Dendritic cell treated with granulocyte-macrophage colony-stimulating factor and Interleukin-4, amounts not matched to agents 40 ng/mL and 50 ng/mL, for 4 days (primary cell): Measurements from ENCODE around the gene CNTNAP2.

Experiments used
- H3K27ac Mint-ChIP-seq: one replicate; pipeline ENCODE4 v1.8.0; 2022; ENCODE audit warnings: mild to moderate bottlenecking, mixed read lengths
- H3K27me3 Mint-ChIP-seq: one replicate; pipeline ENCODE4 v1.8.0; 2022; ENCODE audit warnings: mild to moderate bottlenecking, mixed read lengths
- H3K36me3 Mint-ChIP-seq: one replicate; pipeline ENCODE4 v1.8.0; 2022; ENCODE audit warnings: low read depth, mixed read lengths
- H3K4me1 Mint-ChIP-seq: one replicate; pipeline ENCODE4 v1.8.0; 2022; ENCODE audit warnings: low read depth, mixed read lengths
- H3K4me3 Mint-ChIP-seq: one replicate; pipeline ENCODE4 v1.8.0; 2022; ENCODE audit warnings: mild to moderate bottlenecking, moderate library complexity, mixed read lengths
- H3K9me3 Mint-ChIP-seq: one replicate; pipeline ENCODE4 v1.8.0; 2022; ENCODE audit warnings: mixed read lengths
- intact Hi-C: fragments of 100-400 bp; cut with micrococcal nuclease; formaldehyde crosslinking; loops from one replicate; pipeline ENCODE4 v1.15.0; 2022

Gene CNTNAP2

GRCh38 chr7:147944321-147944720 lies 1827.7 kb downstream of the CNTNAP2 start:
- H3K27me3 Mint-ChIP-seq: no peaks in the 10 kb centered on the region
- H3K36me3 Mint-ChIP-seq: no peaks in the 10 kb centered on the region
- H3K9me3 Mint-ChIP-seq: peaks cover 20% of the 10 kb centered on the region
- no peaks in the 10 kb centered on the region for H3K4me1 Mint-ChIP-seq
- no peak overlapping the region for H3K4me3 Mint-ChIP-seq
- H3K27ac Mint-ChIP-seq: no peak overlapping the region
- intact Hi-C loops: no loop called here

- Mint-ChIP-seq H3K4me3 (no peak overlapping the region), H3K4me1 (no peaks in the 10 kb centered on the region), H3K36me3 (no peaks in the 10 kb centered on the region), H3K27ac (no peak overlapping the region), H3K9me3 (peaks cover 29% of the 10 kb centered on the region), H3K27me3 (no peaks in the 10 kb centered on the region)
- intact Hi-C loops: no loop called here
Observed at GRCh38 chr7:147952918-147953317, 1836.3 kb downstream of the CNTNAP2 start.

DNA sequence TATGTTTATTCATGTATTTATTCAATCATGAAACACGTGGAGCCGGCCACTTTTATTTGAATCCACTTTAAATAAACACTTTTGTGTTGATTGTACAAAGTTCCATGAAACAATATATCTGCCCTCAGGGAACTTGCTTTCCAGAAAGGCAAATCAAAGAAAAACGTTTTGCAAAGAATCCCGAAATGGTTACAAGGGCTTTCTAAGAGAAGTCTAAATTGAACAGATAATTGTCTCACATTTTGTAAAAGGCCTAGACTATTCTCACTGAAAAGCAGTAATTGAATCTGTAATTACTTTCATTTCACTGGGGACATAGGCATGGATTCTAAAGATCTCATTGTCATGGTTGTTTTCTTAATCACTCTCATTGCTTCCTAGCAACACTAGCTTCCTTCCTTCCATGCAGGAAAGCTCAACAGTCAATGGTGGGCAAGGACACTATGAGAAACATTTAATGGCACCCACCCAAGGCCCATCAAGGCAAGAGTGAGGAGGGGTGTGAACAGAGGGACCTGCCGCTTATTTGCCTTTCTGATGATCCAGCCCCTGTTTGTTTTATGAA lies 1851.5 kb downstream of the CNTNAP2 start:
- no peaks in the 10 kb centered on the region for H3K36me3 Mint-ChIP-seq

GRCh38 chr7:147971606-147972110 lies 1855.1 kb downstream of the CNTNAP2 start:
- no peaks in the 10 kb centered on the region for H3K9me3 Mint-ChIP-seq
- no peak overlapping the region for H3K4me3 Mint-ChIP-seq
- no peaks in the 10 kb centered on the region for H3K4me1 Mint-ChIP-seq
- peak overlapping the region; percentile 76 for H3K27ac Mint-ChIP-seq
- no peaks in the 10 kb centered on the region for H3K36me3 Mint-ChIP-seq
- H3K27me3 Mint-ChIP-seq: no peaks in the 10 kb centered on the region
- intact Hi-C loops: no loop called here

More for the DNA sequence above, 1851.5 kb downstream of the CNTNAP2 start:
- intact Hi-C loops: no loop called here
- Mint-ChIP-seq H3K9me3 (no peaks in the 10 kb centered on the region), H3K27ac (no peak overlapping the region), H3K4me3 (no peak overlapping the region), H3K4me1 (no peaks in the 10 kb centered on the region), H3K27me3 (no peaks in the 10 kb centered on the region)

DNA sequence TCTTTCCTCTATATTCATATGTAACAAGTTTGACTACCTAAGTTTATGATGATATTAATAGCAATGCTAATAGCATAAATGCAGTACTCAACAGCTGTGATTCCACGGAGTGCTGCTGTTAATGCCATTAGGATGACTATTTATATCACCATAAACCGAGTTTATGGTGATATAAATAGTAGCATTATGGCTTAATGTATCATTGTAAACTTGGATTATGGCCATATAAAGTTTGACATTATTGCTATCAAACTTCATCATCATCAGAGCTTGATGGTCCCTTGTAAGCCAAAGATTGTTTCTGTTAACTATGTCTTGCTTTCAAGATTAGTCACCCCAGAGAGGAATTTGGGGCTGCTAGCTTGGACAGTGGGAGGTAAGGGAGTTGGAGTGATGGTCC lies 1861.6 kb downstream of the CNTNAP2 start:
- Mint-ChIP-seq H3K9me3 (no peaks in the 10 kb centered on the region), H3K27me3 (no peaks in the 10 kb centered on the region), H3K36me3 (no peaks in the 10 kb centered on the region), H3K27ac (no peak overlapping the region), H3K4me3 (no peak overlapping the region), H3K4me1 (no peaks in the 10 kb centered on the region)
- intact Hi-C loops: no loop called here

DNA sequence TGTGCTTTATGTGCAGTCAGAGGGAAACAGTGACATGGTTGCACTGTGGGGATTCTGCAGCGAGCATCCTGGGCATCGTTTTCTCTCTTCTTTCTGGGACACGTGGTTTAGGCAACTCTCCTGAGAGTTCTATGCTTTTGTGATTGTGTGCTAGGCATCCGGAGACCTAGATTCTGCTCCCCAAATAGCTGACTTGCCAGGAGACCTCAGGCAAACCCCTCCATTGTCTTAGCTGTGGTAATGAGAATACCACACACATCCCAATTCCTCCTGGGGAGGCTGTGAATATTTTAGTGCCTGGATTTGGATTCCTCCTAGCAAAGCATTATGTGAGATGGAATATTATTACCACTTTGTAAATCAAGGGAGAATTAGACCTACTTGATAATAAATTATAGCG lies 1862.0 kb downstream of the CNTNAP2 start:
- H3K9me3 Mint-ChIP-seq: no peaks in the 10 kb centered on the region
- H3K4me3 Mint-ChIP-seq: no peak overlapping the region
- H3K4me1 Mint-ChIP-seq: no peaks in the 10 kb centered on the region
- intact Hi-C loops: no loop called here
- no peaks in the 10 kb centered on the region for H3K36me3 Mint-ChIP-seq
- H3K27ac Mint-ChIP-seq: no peak overlapping the region
- H3K27me3 Mint-ChIP-seq: no peaks in the 10 kb centered on the region

DNA sequence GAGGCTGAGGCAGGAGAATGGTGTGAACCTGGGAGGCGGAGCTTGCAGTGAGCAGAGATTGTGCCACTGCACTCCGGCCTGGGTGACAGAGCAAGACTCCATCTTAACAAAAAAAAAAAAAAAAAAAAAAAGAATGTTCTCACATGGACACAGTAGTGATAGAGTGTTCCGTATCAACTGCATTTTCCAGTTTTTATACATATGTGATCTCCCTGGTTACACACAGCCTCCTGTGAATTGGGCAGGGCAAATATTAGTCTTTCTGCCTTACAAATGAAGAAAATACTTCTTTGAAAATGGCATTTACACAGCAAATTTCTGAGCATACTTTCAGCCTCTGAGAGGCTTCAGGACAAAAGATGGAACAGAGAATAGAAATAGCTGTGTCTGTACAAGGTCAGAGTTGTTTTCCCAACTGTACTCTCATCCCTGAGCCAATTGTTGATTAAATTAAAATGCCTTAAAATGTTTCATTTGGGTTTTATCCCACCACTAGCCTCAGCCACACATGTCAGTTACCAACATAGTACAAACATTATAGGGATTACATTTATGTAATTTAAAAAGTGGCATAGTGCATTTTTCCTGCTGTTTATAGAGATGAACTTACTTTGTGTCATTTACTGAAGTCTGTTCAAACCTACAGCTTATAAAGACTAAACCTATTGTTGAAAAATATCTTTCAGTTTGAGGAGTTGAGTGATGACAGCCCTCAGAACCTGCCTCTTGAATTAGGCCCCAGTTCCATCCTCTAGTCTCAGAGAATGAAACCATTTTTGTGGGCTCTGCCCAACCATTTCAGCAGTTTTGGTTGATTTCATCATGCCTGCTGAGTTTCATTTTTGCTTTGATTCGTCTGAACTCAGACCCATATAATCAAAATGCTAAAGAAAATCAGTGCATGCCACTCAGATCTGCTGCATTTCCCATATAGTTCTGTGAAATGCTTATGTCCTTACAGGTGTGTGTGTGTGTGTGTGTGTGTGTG lies 1864.5 kb downstream of the CNTNAP2 start:
- intact Hi-C loops: no loop called here
- no peak overlapping the region for H3K27ac Mint-ChIP-seq
- peaks cover 1% of the 10 kb centered on the region for H3K9me3 Mint-ChIP-seq

GRCh38 chr7:147982307-147982706 lies 1865.7 kb downstream of the CNTNAP2 start:
- no peak overlapping the region for H3K27ac Mint-ChIP-seq
- intact Hi-C loops: no loop called here
- no peaks in the 10 kb centered on the region for H3K27me3 Mint-ChIP-seq
- H3K4me1 Mint-ChIP-seq: no peaks in the 10 kb centered on the region
- H3K4me3 Mint-ChIP-seq: no peak overlapping the region
- H3K36me3 Mint-ChIP-seq: no peaks in the 10 kb centered on the region
- H3K9me3 Mint-ChIP-seq: peaks cover 7% of the 10 kb centered on the region

More for the DNA sequence above, 1864.5 kb downstream of the CNTNAP2 start:
- H3K36me3 Mint-ChIP-seq: no peaks in the 10 kb centered on the region
- no peak overlapping the region for H3K4me3 Mint-ChIP-seq
- no peaks in the 10 kb centered on the region for H3K4me1 Mint-ChIP-seq
- H3K27me3 Mint-ChIP-seq: no peaks in the 10 kb centered on the region

DNA sequence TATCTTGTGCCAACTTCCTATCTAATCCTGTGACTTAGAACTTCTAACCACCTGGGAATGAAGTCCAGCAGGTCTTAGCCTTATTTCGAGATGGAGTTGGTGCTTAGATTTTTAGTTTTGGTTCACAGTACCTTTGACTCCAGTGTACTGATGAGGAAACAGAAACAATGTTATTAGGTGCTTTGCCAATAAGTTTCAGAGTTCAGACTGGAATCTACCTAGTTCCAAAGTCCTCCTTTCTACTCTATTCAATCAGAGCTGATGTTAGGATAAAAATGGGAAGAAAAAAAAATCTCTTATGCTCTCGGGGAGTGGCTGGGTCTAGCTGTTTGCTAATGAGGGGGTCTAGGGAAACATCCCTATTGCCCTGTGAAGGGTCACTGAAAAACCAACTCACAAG lies 1867.7 kb downstream of the CNTNAP2 start:
- H3K27ac Mint-ChIP-seq: no peak overlapping the region
- no peaks in the 10 kb centered on the region for H3K36me3 Mint-ChIP-seq
- H3K9me3 Mint-ChIP-seq: peaks cover 12% of the 10 kb centered on the region
- H3K4me3 Mint-ChIP-seq: no peak overlapping the region
- no peaks in the 10 kb centered on the region for H3K27me3 Mint-ChIP-seq
- intact Hi-C loops: no loop called here
- no peaks in the 10 kb centered on the region for H3K4me1 Mint-ChIP-seq

DNA sequence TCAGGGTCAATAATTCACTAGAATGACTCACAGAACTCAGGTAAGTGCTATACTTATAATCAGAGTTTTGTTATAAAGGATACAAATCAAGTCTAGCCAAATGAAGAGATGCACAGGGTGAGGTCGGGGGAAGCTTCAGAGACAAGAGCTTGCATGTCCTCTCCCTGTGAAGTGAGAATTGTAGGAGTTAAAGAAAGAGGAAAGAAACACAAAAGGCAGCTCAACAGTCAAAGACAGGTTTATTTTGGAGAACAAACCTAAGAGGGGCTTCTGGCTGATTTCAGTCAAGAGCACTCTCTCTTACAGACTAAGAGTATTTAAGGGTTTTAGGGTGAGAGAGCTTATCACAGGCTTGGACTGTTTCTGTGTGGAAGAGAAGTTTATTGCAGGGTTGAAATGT lies 1873.5 kb downstream of the CNTNAP2 start:
- peaks cover 40% of the 10 kb centered on the region for H3K9me3 Mint-ChIP-seq
- no peaks in the 10 kb centered on the region for H3K36me3 Mint-ChIP-seq
- H3K4me1 Mint-ChIP-seq: no peaks in the 10 kb centered on the region
- H3K4me3 Mint-ChIP-seq: no peak overlapping the region
- no peak overlapping the region for H3K27ac Mint-ChIP-seq
- intact Hi-C loops: no loop called here
- no peaks in the 10 kb centered on the region for H3K27me3 Mint-ChIP-seq

- no peaks in the 10 kb centered on the region for H3K4me1 Mint-ChIP-seq
- H3K4me3 Mint-ChIP-seq: no peak overlapping the region
- peaks cover 47% of the 10 kb centered on the region for H3K9me3 Mint-ChIP-seq
- no peaks in the 10 kb centered on the region for H3K36me3 Mint-ChIP-seq
- no peak overlapping the region for H3K27ac Mint-ChIP-seq
- intact Hi-C loops: no loop called here
- no peaks in the 10 kb centered on the region for H3K27me3 Mint-ChIP-seq
Observed at GRCh38 chr7:147990942-147991341, 1874.3 kb downstream of the CNTNAP2 start.

DNA sequence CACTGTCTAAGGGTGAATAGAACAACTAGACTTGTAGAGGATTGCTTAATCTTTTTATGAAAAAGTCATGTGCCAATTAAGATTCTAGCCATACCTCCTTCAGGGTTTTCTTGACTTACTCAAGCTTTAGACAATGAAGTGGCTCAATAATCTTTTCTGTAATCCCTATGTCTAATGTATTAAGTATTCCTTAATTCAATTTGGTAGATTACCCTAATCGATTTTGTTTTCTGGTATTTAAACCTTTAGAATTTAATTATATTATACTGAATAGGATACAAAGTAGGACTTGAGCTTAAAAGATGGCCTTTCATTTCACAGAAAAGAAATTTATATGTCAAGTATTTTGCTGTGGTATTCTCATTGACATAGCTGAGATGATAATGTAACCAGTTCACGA lies 1876.1 kb downstream of the CNTNAP2 start:
- no peak overlapping the region for H3K4me3 Mint-ChIP-seq
- H3K36me3 Mint-ChIP-seq: no peaks in the 10 kb centered on the region
- H3K27me3 Mint-ChIP-seq: no peaks in the 10 kb centered on the region
- intact Hi-C loops: no loop called here
- no peak overlapping the region for H3K27ac Mint-ChIP-seq
- H3K4me1 Mint-ChIP-seq: no peaks in the 10 kb centered on the region
- H3K9me3 Mint-ChIP-seq: peaks cover 46% of the 10 kb centered on the region

DNA sequence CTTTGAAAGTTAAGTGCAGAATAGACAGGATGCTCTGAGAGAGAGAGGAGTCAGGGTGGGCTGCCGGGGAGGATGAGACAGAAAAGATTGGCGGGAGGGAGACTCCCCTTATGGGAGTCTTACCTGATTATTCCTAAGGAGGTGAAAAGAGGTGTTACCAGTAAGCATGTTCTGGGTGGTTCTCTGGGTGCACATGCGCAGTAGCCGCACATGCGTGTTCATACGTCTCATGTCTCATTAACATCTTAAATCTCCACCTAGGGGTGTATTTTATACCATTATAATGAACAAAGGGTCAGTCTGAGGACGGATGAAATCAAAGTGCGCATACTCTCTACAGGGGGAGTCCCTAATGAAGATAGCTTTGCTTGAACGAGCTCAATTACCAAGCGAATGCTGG lies 1881.0 kb downstream of the CNTNAP2 start:
- H3K4me1 Mint-ChIP-seq: no peaks in the 10 kb centered on the region
- no peaks in the 10 kb centered on the region for H3K27me3 Mint-ChIP-seq
- intact Hi-C loops: no loop called here
- H3K4me3 Mint-ChIP-seq: no peak overlapping the region
- no peak overlapping the region for H3K27ac Mint-ChIP-seq
- no peaks in the 10 kb centered on the region for H3K36me3 Mint-ChIP-seq
- peaks cover 24% of the 10 kb centered on the region for H3K9me3 Mint-ChIP-seq

- Mint-ChIP-seq H3K9me3 (peaks cover 16% of the 10 kb centered on the region), H3K4me3 (no peak overlapping the region), H3K27ac (no peak overlapping the region), H3K4me1 (no peaks in the 10 kb centered on the region), H3K36me3 (no peaks in the 10 kb centered on the region), H3K27me3 (no peaks in the 10 kb centered on the region)
- intact Hi-C loops: no loop called here
Observed at GRCh38 chr7:147999962-148000361, 1883.4 kb downstream of the CNTNAP2 start.
